Measurements from ENCODE around the gene ANKHD1.

GRCh38 chr5:140587495-140587894 lies 185.9 kb downstream of the ANKHD1 start:
- TF ChIP-seq REST (IDR thresholded peaks at IDR 0.05; ENCODE audit: low read depth, low read length) (no peak), CTCF (IDR thresholded peaks at IDR 0.05) (no peak), TAF1 (IDR thresholded peaks at IDR 0.05; ENCODE audit: borderline replicate concordance, low read depth, low read length) (no peak), GABPA (IDR thresholded peaks at IDR 0.05; ENCODE audit: low read depth) (no peak), IRF3 (IDR thresholded peaks at IDR 0.05; ENCODE audit: low read depth, low read length) (no peak)

Measured in SK-N-SH (cell line).